SK-N-SH (cell line): ENCODE results near the gene NTNG1. TPM values are rescaled to one million over a fixed set of nuclear protein-coding genes. Genes with fewer than 3 reads are reported as not detected.

Experiments
- CTCF ChIA-PET: fragments of 300-600, 350-600 bp; formaldehyde crosslinking; extraction: SDS; loops from one replicate; lab custom pipeline; 2021; lab: Yijun Ruan, JAX
- POLR2A ChIA-PET: fragments of 350-600 bp; sonication (Branson Sonifier 250); formaldehyde crosslinking; extraction: SDS; loops from one replicate; lab custom pipeline; 2020; ENCODE audit warnings: antibody characterized with exemption, inconsistent platforms; lab: Yijun Ruan, JAX
- DNase-seq: peaks from one replicate; pipeline ENCODE4 v3.0.0; 2012
- H2AFZ ChIP-seq: fragments of 200-600 bp; sonication (generic); 2 replicates; pipeline ENCODE4 v1.8.1; 2016; ENCODE audit warnings: antibody characterized with exemption, mild to moderate bottlenecking, low read depth
- H3F3A ChIP-seq: fragments of 200-600 bp; sonication (generic); replicated peaks from 2 replicates; pipeline ENCODE3; 2016; ENCODE audit warnings: antibody characterized with exemption, mild to moderate bottlenecking; ENCODE audit not compliant: insufficient read depth
- H3K27ac ChIP-seq, 2 experiments: fragments of 200-500 bp in 1 of 2; fragments of 200-600 bp in 1 of 2; sonication (Bioruptor generic) in 1 of 2; sonication (generic), shearing (Covaris generic) in 1 of 2; 2 replicates each; pipeline versions ENCODE4 v1.5.1 to v1.6.1; 2014 to 2016; ENCODE audit warnings: low read depth in 2 of 2, inconsistent platforms in 1 of 2, low read length in 1 of 2, mild to moderate bottlenecking in 1 of 2, mixed read lengths in 1 of 2
- H3K27me3 ChIP-seq: fragments of 200-600 bp; sonication (generic), shearing (Covaris generic); 2 replicates; pipeline ENCODE4 v1.6.1; 2016; ENCODE audit warnings: mixed run types; ENCODE audit not compliant: insufficient read depth
- H3K36me3 ChIP-seq, 2 experiments: fragments of 200-500 bp in 1 of 2; fragments of 200-600 bp in 1 of 2; sonication (Bioruptor generic) in 1 of 2; sonication (generic) in 1 of 2; replicated peaks in 1 of 2; 2 replicates each; pipeline versions ENCODE3 to v1.5.1; 2014 to 2016; ENCODE audit warnings: low read length in 1 of 2, mild to moderate bottlenecking in 1 of 2; ENCODE audit not compliant: insufficient read depth in 2 of 2, control insufficient read depth in 1 of 2
- H3K4me1 ChIP-seq, 2 experiments: fragments of 200-500 bp in 1 of 2; fragments of 200-600 bp in 1 of 2; sonication (Bioruptor generic) in 1 of 2; sonication (generic), shearing (Covaris generic) in 1 of 2; 2 replicates each; pipeline versions ENCODE4 v1.5.1 to v1.6.1; 2014 to 2016; ENCODE audit warnings: low read depth in 1 of 2, low read length in 1 of 2, mixed run types in 1 of 2; ENCODE audit not compliant: insufficient read depth in 2 of 2, control insufficient read depth in 1 of 2
- H3K4me2 ChIP-seq: fragments of 200-600 bp; sonication (generic), shearing (Covaris generic); 2 replicates; pipeline ENCODE4 v1.6.1; 2017; ENCODE audit warnings: mixed run types
- H3K4me3 ChIP-seq, 2 experiments: fragments of 200-500 bp in 1 of 2; fragments of 200-600 bp in 1 of 2; sonication (Bioruptor generic) in 1 of 2; sonication (generic), shearing (Covaris generic) in 1 of 2; 2 replicates each; pipeline versions ENCODE4 v1.5.1 to v1.8.1; 2014 to 2016; ENCODE audit warnings: low read depth in 2 of 2, inconsistent platforms in 1 of 2, low read length in 1 of 2, mild to moderate bottlenecking in 1 of 2, mixed read lengths in 1 of 2, moderate library complexity in 1 of 2
- H3K79me2 ChIP-seq: fragments of 200-600 bp; sonication (generic); 2 replicates; pipeline ENCODE4 v1.8.1; 2017; ENCODE audit warnings: mild to moderate bottlenecking; ENCODE audit not compliant: insufficient read depth
- H3K9ac ChIP-seq: fragments of 200-600 bp; sonication (generic); 2 replicates; pipeline ENCODE4 v1.6.1; 2017; ENCODE audit warnings: mixed run types
- H3K9me2 ChIP-seq: fragments of 200-600 bp; sonication (generic); 2 replicates; pipeline ENCODE4 v1.6.1; 2017; ENCODE audit warnings: mixed run types
- H3K9me3 ChIP-seq: fragments of 200-600 bp; sonication (generic); 2 replicates; pipeline ENCODE4 v1.6.1; 2017; ENCODE audit warnings: mixed run types, mild to moderate bottlenecking, moderate library complexity
- H4K20me1 ChIP-seq: fragments of 200-600 bp; sonication (generic); 2 replicates; pipeline ENCODE4 v1.6.1; 2017; ENCODE audit warnings: mild to moderate bottlenecking, mixed run types; ENCODE audit not compliant: insufficient read depth
- ELF1 ChIP-seq: IDR thresholded peaks from 2 replicates; pipeline ENCODE4 v1.4.0; 2012
- EP300 ChIP-seq, 2 experiments: IDR thresholded peaks; 2 replicates each; pipeline versions ENCODE4 v1.4.0 to v1.6.1; 2012; ENCODE audit warnings: borderline replicate concordance in 1 of 2, low read depth in 1 of 2, low read length in 1 of 2
- EZH2phosphoT487 ChIP-seq: fragments of 200-600 bp; sonication (generic); IDR thresholded peaks from 2 replicates; pipeline ENCODE4 v1.6.1; 2017; ENCODE audit warnings: low read depth, mixed run types, mild to moderate bottlenecking, antibody characterized with exemption, moderate library complexity, borderline replicate concordance
- FOXM1 ChIP-seq: IDR thresholded peaks from 2 replicates; pipeline ENCODE4 v1.4.0; 2012; ENCODE audit warnings: low read depth, mild to moderate bottlenecking
- GABPA ChIP-seq: IDR thresholded peaks from 2 replicates; pipeline ENCODE4 v1.4.0; 2012; ENCODE audit warnings: low read depth, mild to moderate bottlenecking
- GATA2 ChIP-seq: sonication (generic); formaldehyde crosslinking; IDR thresholded peaks from 2 replicates; pipeline ENCODE4 v1.5.0; 2020; ENCODE audit warnings: mild to moderate bottlenecking, missing genetic modification reagents
- MAX ChIP-seq: IDR thresholded peaks from 2 replicates; pipeline ENCODE4 v1.4.0; 2012; ENCODE audit warnings: low read depth
- MXI1 ChIP-seq: IDR thresholded peaks from 2 replicates; pipeline ENCODE4 v1.6.1; 2012; ENCODE audit warnings: mild to moderate bottlenecking, low read depth, low read length, improper control_type of control experiment
- NFIC ChIP-seq: IDR thresholded peaks from 2 replicates; pipeline ENCODE4 v1.4.0; 2012; ENCODE audit warnings: borderline replicate concordance
- POLR2AphosphoS5 ChIP-seq: IDR thresholded peaks from 2 replicates; pipeline ENCODE4 v1.6.1; 2012; ENCODE audit warnings: low read depth, low read length
- RCOR1 ChIP-seq: fragments of 150-350 bp; IDR thresholded peaks from 2 replicates; pipeline ENCODE4 v1.6.1; 2017; ENCODE audit warnings: antibody characterized with exemption, low read length
- REST ChIP-seq: IDR thresholded peaks from 2 replicates; pipeline ENCODE4 v1.6.1; 2012; ENCODE audit warnings: mild to moderate bottlenecking, low read depth, low read length, moderate library complexity
- RFX5 ChIP-seq: IDR thresholded peaks from 2 replicates; pipeline ENCODE4 v1.6.1; 2012; ENCODE audit warnings: mild to moderate bottlenecking, improper control_type of control experiment, low read length
- TAF1 ChIP-seq: IDR thresholded peaks from 2 replicates; pipeline ENCODE4 v1.6.1; 2012; ENCODE audit warnings: low read depth, mild to moderate bottlenecking, low read length, moderate library complexity, borderline replicate concordance
- USF2 ChIP-seq: fragments of 150-350 bp; IDR thresholded peaks from 2 replicates; pipeline ENCODE4 v1.6.1; 2017; ENCODE audit warnings: antibody characterized with exemption, low read length, low read depth, borderline replicate concordance
- YY1 ChIP-seq: IDR thresholded peaks from 2 replicates; pipeline ENCODE4 v1.4.0; 2012; ENCODE audit warnings: low read depth, mild to moderate bottlenecking
- WGBS: methylation state at CpG from one replicate; pipeline ENCODE4 v1.1.6; 2017; ENCODE audit warnings: low lambda C conversion rate; 5-methylcytosine and 5-hydroxymethylcytosine counted together
- polyA plus RNA-seq, 3 experiments: library from polyadenylated mRNA; depleted of rRNA; stranded (reverse); fragments of >200 nt; gene quantifications; 2 replicates each; pipeline ENCODE4 v1.2.3, GENCODE V29; 2012

Gene NTNG1
- polyA plus RNA-seq, 1 of the 3 experiments (the other 2 are of a cell fraction) = 0.03 TPM

- Histone ChIP-seq H2AFZ (no peak overlapping the region), H3K9me3 (no peaks in the 10 kb centered on the region), H3K9ac (no peak overlapping the region), H3F3A (no peaks in the 10 kb centered on the region), H3K36me3 (no peaks in the 10 kb centered on the region), H3K4me1 (peaks cover 3 to 13% of the 10 kb centered on the region in 2 experiments; a peak in 2 of 4 replicates), H3K79me2 (no peaks in the 10 kb centered on the region), H3K9me2 (no peaks in the 10 kb centered on the region), H4K20me1 (no peaks in the 10 kb centered on the region), H3K4me3 (no peak overlapping the region), H3K27ac (no peak overlapping the region), H3K4me2 (no peak overlapping the region), H3K27me3 (no peaks in the 10 kb centered on the region)
- 31% methylated on average over 3 of the region's 3 CpGs for WGBS
- POLR2A ChIA-PET = no interaction called here
- CTCF ChIA-PET = interaction anchor here (1.0 kb wide), 1 partner anchor 8 kb away, joined by 3 read pairs; no protein-coding TSS in a partner anchor
- DNase-seq = no peak
- TF ChIP-seq RCOR1 (no peak), TAF1 (no peak), MXI1 (no peak), NFIC (no peak), MAX (no peak), USF2 (no peak), REST (no peak), EZH2phosphoT487 (no peak), POLR2AphosphoS5 (no peak), YY1 (no peak)
Observed at GRCh38 chr1:107362468-107363140, 221.8 kb downstream of the NTNG1 start.

DNA sequence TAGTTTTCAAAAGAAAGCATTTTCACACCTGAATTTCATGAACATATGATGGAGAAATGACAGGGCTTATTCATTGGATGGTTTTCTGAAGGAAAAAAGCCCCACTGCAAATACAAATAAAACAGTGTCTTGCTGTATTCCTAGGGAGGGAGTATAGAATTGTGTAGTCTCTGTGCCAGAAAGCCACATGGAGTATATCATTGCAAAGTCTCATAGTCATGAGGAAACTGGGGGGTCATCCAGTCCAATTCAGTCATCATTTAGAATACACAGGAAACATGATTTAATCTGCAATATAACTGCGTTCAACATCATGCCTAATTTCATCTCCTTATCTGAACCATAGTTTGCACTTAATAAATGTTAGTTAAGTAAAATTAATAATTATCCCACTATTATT, 222.3 kb downstream of the NTNG1 start:
- Histone ChIP-seq H3K4me2 (no peak overlapping the region), H3K9ac (no peak overlapping the region), H2AFZ (no peak overlapping the region), H3K4me3 (no peak overlapping the region), H4K20me1 (no peaks in the 10 kb centered on the region), H3F3A (no peaks in the 10 kb centered on the region), H3K27me3 (no peaks in the 10 kb centered on the region), H3K36me3 (no peaks in the 10 kb centered on the region), H3K9me3 (no peaks in the 10 kb centered on the region), H3K79me2 (no peaks in the 10 kb centered on the region), H3K9me2 (no peaks in the 10 kb centered on the region), H3K4me1 (peaks cover 3 to 13% of the 10 kb centered on the region in 2 experiments; a peak in 2 of 4 replicates), H3K27ac (no peak overlapping the region)
- TF ChIP-seq GABPA (no peak), FOXM1 (no peak), EP300 (IDR thresholded peaks at IDR 0.05; ENCODE audit: borderline replicate concordance in 1 of 2, low read depth in 1 of 2, low read length in 1 of 2) (no peak), REST (no peak), ELF1 (no peak), RFX5 (no peak), GATA2 (CRISPR knock-in tag) (no peak)
- ChIA-PET POLR2A (no interaction called here), CTCF (no interaction called here)
- WGBS = 17% methylated on average over 1 of the region's 1 CpG
- DNase-seq = no peak
